DMS 273 (cell line): ENCODE data around the gene PTCH2.
"Not testable (repeated sequence)": the region's sequence is repeated elsewhere in the genome, so short reads cannot be mapped to it uniquely, and the experiment has no call there.

Experiments
- DNase-seq: peaks from one replicate; lab custom pipeline; 2025; ENCODE audit not compliant: unreplicated experiment; lab: John Stamatoyannopoulos, UW

The PTCH2 gene

GRCh38 chr1:44839576-44839975 is 3.5 kb downstream of the PTCH2 start:
- peak; percentile 85 for DNase-seq

- DNase-seq = not testable (repeated sequence)
These were observed 4.8 kb downstream of the PTCH2 start for GRCh38 chr1:44838294-44838693.

- peak; percentile 92 for DNase-seq
These were observed 7.0 kb downstream of the PTCH2 start for GRCh38 chr1:44835738-44836675.

- no peak for DNase-seq
These were observed 8.7 kb downstream of the PTCH2 start for GRCh38 chr1:44834328-44834727.

- peak; percentile 29 for DNase-seq
These were observed 10.9 kb downstream of the PTCH2 start for GRCh38 chr1:44832056-44832705.

- DNase-seq = no peak
These were observed 11.5 kb downstream of the PTCH2 start for GRCh38 chr1:44831516-44831915.

- peak; percentile 46 for DNase-seq
These were observed 12.2 kb downstream of the PTCH2 start for GRCh38 chr1:44830900-44831304.

- DNase-seq = no peak
These were observed 13.3 kb downstream of the PTCH2 start for GRCh38 chr1:44829506-44830384.

- DNase-seq = no peak
These were observed 14.1 kb downstream of the PTCH2 start for GRCh38 chr1:44828841-44829440.

GRCh38 chr1:44828003-44828651 is 14.9 kb downstream of the PTCH2 start:
- no peak for DNase-seq

- no peak for DNase-seq
These were observed 15.7 kb downstream of the PTCH2 start for GRCh38 chr1:44827197-44828002.

- DNase-seq = no peak
These were observed 16.5 kb downstream of the PTCH2 start for GRCh38 chr1:44826375-44827196.

- DNase-seq = not testable (repeated sequence)
These were observed 18.7 kb downstream of the PTCH2 start for GRCh38 chr1:44824392-44824791.

GRCh38 chr1:44822981-44823451 is 20.0 kb downstream of the PTCH2 start:
- DNase-seq = no peak

- no peak for DNase-seq
These were observed 20.8 kb downstream of the PTCH2 start for GRCh38 chr1:44822131-44822701.

GRCh38 chr1:44821240-44821715 is 21.8 kb downstream of the PTCH2 start:
- DNase-seq = no peak

GRCh38 chr1:44820328-44821239 is 22.5 kb downstream of the PTCH2 start:
- no peak for DNase-seq
